ENCODE measurements around the gene CD28.
"Not testable (repeated sequence)": the region's sequence is repeated elsewhere in the genome, so short reads cannot be mapped to it uniquely, and the experiment has no call there.

Gene CD28

GRCh38 chr2:203688798-203689197, 17.6 kb upstream of the CD28 start:
- no peak for FAIRE-seq

- no peak for FAIRE-seq
These were observed 16.9 kb upstream of the CD28 start for GRCh38 chr2:203689426-203690116.

GRCh38 chr2:203690117-203690431, 16.4 kb upstream of the CD28 start:
- FAIRE-seq, result no peak

GRCh38 chr2:203690441-203691047, 15.9 kb upstream of the CD28 start:
- peak; percentile 36 for FAIRE-seq

- no peak for FAIRE-seq
These were observed 15.3 kb upstream of the CD28 start for GRCh38 chr2:203691149-203691548.

- FAIRE-seq, result no peak
These were observed 14.3 kb upstream of the CD28 start for GRCh38 chr2:203692031-203692710.

- no peak for FAIRE-seq
These were observed 13.1 kb upstream of the CD28 start for GRCh38 chr2:203693242-203693879.

- FAIRE-seq, result no peak
These were observed 12.2 kb upstream of the CD28 start for GRCh38 chr2:203694191-203694590.

- no peak for FAIRE-seq
These were observed 9.2 kb upstream of the CD28 start for GRCh38 chr2:203697190-203697589.

- not testable (repeated sequence) for FAIRE-seq
These were observed 8.7 kb upstream of the CD28 start for GRCh38 chr2:203697763-203698162.

- not testable (repeated sequence) for FAIRE-seq
These were observed 8.0 kb upstream of the CD28 start for GRCh38 chr2:203698410-203698809.

GRCh38 chr2:203704430-203704829, 2.0 kb upstream of the CD28 start:
- no peak for FAIRE-seq

GRCh38 chr2:203705178-203705577, 1.3 kb upstream of the CD28 start:
- FAIRE-seq, result no peak

- FAIRE-seq, result no peak
These were observed 1.1 kb downstream of the CD28 start for GRCh38 chr2:203707530-203707929.

GRCh38 chr2:203708846-203709396, 2.5 kb downstream of the CD28 start:
- peak; percentile 24 for FAIRE-seq

GRCh38 chr2:203709416-203710040, 3.1 kb downstream of the CD28 start:
- FAIRE-seq, result no peak

GRCh38 chr2:203710226-203710625, 3.8 kb downstream of the CD28 start:
- FAIRE-seq, result no peak

- no peak for FAIRE-seq
These were observed 4.5 kb downstream of the CD28 start for GRCh38 chr2:203710952-203711351.

- FAIRE-seq, result no peak
These were observed 5.0 kb downstream of the CD28 start for GRCh38 chr2:203711399-203711798.

- no peak for FAIRE-seq
These were observed 6.9 kb downstream of the CD28 start for GRCh38 chr2:203713381-203713780.

GRCh38 chr2:203714112-203714511, 7.7 kb downstream of the CD28 start:
- no peak for FAIRE-seq

GRCh38 chr2:203715744-203716143, 9.3 kb downstream of the CD28 start:
- no peak for FAIRE-seq

- FAIRE-seq, result no peak
These were observed 11.6 kb downstream of the CD28 start for GRCh38 chr2:203718087-203718486.
